ENCODE measurements around the gene RCN2.

The RCN2 gene

GRCh38 chr15:76998663-76999285, 67.2 kb downstream of the RCN2 start:
- no peaks in the 10 kb centered on the region for H3K9me3 Mint-ChIP-seq
- peaks cover 5% of the 10 kb centered on the region for H3K4me1 Mint-ChIP-seq
- H3K4me3 Mint-ChIP-seq: no peak overlapping the region
- peaks cover 5% of the 10 kb centered on the region for H3K27me3 Mint-ChIP-seq (ENCODE audit: low read depth)
- no peak for TF ChIP-seq CTCF (IDR thresholded peaks at IDR 0.05; ENCODE audit: unreplicated experiment in 3 of 3)
- H3K27ac Mint-ChIP-seq: no peak overlapping the region
- H3K36me3 Mint-ChIP-seq (ENCODE audit: low read depth): no peaks in the 10 kb centered on the region

- Mint-ChIP-seq H3K4me1 (peaks cover 5% of the 10 kb centered on the region), H3K4me3 (no peak overlapping the region), H3K27ac (no peak overlapping the region), H3K27me3 (ENCODE audit: low read depth) (peaks cover 8% of the 10 kb centered on the region), H3K9me3 (peaks cover 4% of the 10 kb centered on the region), H3K36me3 (ENCODE audit: low read depth) (no peaks in the 10 kb centered on the region)
- no peak for TF ChIP-seq CTCF (IDR thresholded peaks at IDR 0.05; ENCODE audit: unreplicated experiment in 3 of 3)
These were observed 68.4 kb downstream of the RCN2 start for GRCh38 chr15:76999996-77000395.

GRCh38 chr15:77001351-77001750, 69.8 kb downstream of the RCN2 start:
- Mint-ChIP-seq H3K36me3 (ENCODE audit: low read depth) (no peaks in the 10 kb centered on the region), H3K9me3 (peaks cover 4% of the 10 kb centered on the region), H3K4me3 (no peak overlapping the region), H3K4me1 (peaks cover 5% of the 10 kb centered on the region), H3K27ac (no peak overlapping the region), H3K27me3 (ENCODE audit: low read depth) (peaks cover 8% of the 10 kb centered on the region)
- no peak for TF ChIP-seq CTCF (IDR thresholded peaks at IDR 0.05; ENCODE audit: unreplicated experiment in 3 of 3)

- Mint-ChIP-seq H3K4me3 (no peak overlapping the region), H3K27me3 (ENCODE audit: low read depth) (peaks cover 8% of the 10 kb centered on the region), H3K27ac (no peak overlapping the region), H3K36me3 (ENCODE audit: low read depth) (no peaks in the 10 kb centered on the region), H3K4me1 (peaks cover 5% of the 10 kb centered on the region), H3K9me3 (peaks cover 4% of the 10 kb centered on the region)
- no peak for TF ChIP-seq CTCF (IDR thresholded peaks at IDR 0.05; ENCODE audit: unreplicated experiment in 3 of 3)
These were observed 70.4 kb downstream of the RCN2 start for GRCh38 chr15:77001966-77002365.

- Mint-ChIP-seq H3K4me3 (no peak overlapping the region), H3K27me3 (ENCODE audit: low read depth) (peaks cover 8% of the 10 kb centered on the region), H3K36me3 (ENCODE audit: low read depth) (no peaks in the 10 kb centered on the region), H3K9me3 (peaks cover 4% of the 10 kb centered on the region), H3K27ac (no peak overlapping the region), H3K4me1 (peaks cover 5% of the 10 kb centered on the region)
- no peak for TF ChIP-seq CTCF (IDR thresholded peaks at IDR 0.05; ENCODE audit: unreplicated experiment in 3 of 3)
These were observed 70.9 kb downstream of the RCN2 start for GRCh38 chr15:77002436-77002835.

Measured in nephron (organoid).